DMS153 treated with DMSO at 0.1 percent for 48 hours (cell line): ENCODE data around the gene CFP.

Source experiments
- DNase-seq: peaks from one replicate; lab custom pipeline; 2025; ENCODE audit not compliant: unreplicated experiment; lab: John Stamatoyannopoulos, UW

CFP gene

DNA sequence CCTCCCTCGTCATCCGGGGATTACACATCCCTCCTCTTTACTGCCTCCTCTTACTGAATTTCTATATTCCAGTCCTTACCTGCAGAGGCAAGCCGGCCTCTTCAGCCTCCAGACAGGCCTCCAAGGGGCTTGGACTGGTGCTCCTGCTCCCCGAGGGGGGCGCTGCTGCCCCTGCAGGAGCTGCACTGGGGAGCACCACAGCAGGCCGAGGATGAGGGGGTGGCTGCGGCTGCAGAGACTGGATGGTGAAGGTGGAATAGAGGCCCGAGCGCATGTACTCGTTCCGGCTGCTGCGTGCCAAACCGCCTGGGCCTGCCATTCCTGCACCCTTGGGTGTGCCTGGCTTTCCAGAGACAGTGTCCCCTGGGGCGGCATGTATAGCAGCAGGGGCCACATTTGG, 9.1 kb upstream of the CFP start:
- no peak for DNase-seq

GRCh38 chrX:47637546-47638195, 7.9 kb upstream of the CFP start:
- no peak for DNase-seq

DNA sequence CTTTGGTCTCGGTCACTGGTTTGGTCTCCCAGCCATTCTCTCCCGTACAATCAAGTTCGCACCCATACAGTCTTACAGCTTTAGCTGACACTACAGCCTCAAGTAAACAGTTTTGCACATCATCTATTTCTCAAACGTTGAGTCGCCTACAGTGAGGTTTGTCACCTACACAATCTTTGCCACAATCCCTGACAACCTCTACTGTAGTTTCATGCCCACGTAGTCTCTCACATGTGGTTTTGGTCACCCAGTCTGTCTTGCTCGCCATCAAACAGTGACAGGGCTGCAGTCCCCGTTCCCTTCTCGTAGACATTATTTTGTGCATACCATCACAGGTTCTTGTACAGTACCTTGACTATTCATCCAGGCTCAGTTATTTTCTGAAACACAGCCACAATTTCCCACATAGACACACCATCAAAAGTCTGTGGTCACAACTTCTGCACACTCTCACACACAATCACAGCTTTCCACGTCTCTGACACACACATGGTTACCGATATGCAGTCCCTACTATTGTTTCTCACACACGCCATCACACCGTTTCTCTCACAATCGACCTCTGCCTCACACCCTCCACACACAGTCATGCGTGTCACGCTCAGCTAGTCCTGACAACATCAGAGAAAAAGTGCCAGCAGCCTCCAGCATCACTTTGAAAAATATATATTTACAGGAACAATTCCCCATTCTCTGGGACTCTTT, 5.3 kb upstream of the CFP start:
- no peak for DNase-seq

GRCh38 chrX:47633689-47634590, 4.2 kb upstream of the CFP start:
- no peak for DNase-seq

DNA sequence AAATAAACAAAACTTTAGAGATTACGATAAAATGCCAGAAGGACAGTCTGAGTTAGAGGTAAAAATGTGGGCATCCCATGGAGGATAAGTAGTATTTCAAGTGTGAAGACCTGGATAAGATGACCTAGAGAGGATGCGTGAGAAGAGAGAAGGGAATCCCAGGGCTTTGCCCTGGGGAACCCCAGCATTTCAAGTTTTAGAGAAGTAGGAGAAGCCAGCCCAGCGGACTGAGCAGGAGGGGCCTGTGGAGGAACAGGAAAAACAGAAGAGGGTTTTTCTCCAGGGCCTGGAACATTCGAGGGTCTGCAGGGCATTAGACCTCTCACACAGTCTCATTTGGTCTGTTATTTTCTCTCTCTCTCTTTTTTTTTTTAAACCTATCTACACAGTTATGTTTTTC, 2.9 kb upstream of the CFP start:
- DNase-seq: no peak

GRCh38 chrX:47631676-47632075, 1.9 kb upstream of the CFP start:
- DNase-seq: no peak

DNA sequence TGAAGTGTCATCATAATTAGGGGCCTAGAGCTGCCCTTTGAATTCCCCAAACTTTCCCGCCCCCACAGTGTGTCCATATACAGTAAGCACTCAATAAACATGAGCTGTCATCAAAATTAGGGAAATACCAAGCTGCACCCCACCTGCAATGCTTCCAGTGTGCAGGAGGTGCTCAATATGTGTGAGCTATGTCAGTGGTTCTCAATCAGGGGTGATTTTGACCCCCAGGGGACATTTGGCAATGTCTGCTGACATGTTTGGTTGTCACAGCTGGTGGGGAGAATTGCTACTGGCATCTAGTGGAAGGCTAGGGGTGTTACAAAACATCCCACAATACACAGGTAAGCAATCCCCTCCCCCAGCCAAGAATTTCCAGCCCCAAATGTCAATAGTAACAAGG, 748 bp downstream of the CFP start:
- no peak for DNase-seq

GRCh38 chrX:47625365-47625764, 4.4 kb downstream of the CFP start:
- DNase-seq: no peak

- peak; percentile 46 for DNase-seq
These were observed 6.1 kb downstream of the CFP start for GRCh38 chrX:47623540-47624027.

DNA sequence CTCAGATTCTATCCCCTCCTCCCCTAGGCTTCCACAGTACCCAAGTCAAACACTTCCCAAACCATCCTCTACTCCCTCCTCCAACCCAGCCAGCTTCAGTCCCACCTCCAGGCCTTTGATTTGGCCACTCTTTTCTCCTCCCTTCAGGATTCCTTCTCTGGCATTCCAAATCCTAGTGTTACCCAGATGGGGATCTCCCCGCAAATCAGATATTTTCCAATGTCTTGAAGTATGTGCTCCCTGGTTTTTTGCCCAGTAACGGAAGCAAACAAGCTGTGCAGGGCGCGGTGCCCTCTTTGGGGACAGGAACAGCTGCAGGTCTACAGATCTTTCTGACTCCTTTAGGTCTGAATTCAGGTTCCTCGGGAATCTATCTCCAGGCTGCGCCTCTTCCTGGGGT, 7.9 kb downstream of the CFP start:
- no peak for DNase-seq

- no peak for DNase-seq
These were observed 9.4 kb downstream of the CFP start for GRCh38 chrX:47620303-47620685.

DNA sequence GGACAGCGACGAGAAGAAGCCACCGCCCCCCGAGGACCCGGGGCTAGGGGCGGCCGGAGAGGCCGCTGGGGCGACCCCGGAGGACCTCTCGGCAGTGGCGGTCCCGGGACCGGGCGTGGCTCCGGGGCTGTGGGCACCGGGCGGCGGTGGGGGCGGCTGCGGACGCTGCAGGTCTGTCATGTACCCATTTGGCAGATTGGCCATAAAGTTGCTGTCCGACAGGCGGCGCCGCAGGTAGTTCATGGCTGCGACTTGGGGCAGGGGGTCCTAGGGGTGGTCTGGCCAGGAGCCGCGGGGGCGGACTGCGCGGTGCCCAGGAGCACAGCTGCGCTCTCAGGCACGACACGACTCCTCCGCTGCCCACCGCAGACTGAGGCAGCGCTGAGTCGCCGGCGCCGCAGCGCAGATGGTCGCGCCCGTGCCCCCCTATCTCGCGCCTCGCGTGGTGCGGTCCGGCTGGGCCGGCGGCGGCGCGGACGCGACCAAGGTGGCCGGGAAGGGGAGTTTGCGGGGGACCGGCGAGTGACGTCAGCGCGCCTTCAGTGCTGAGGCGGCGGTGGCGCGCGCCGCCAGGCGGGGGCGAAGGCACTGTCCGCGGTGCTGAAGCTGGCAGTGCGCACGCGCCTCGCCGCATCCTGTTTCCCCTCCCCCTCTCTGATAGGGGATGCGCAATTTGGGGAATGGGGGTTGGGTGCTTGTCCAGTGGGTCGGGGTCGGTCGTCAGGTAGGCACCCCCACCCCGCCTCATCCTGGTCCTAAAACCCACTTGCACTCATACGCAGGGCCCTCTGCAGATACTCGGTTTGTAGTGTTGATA, 10.0 kb downstream of the CFP start, which contains the start of gene SYN1:
TSS of gene SYN1 (minus strand) at position 372 of the 817 bp plus-strand sequence. CDS start at position 243, 129 bp downstream.
- DNase-seq: peak; percentile 61

DNA sequence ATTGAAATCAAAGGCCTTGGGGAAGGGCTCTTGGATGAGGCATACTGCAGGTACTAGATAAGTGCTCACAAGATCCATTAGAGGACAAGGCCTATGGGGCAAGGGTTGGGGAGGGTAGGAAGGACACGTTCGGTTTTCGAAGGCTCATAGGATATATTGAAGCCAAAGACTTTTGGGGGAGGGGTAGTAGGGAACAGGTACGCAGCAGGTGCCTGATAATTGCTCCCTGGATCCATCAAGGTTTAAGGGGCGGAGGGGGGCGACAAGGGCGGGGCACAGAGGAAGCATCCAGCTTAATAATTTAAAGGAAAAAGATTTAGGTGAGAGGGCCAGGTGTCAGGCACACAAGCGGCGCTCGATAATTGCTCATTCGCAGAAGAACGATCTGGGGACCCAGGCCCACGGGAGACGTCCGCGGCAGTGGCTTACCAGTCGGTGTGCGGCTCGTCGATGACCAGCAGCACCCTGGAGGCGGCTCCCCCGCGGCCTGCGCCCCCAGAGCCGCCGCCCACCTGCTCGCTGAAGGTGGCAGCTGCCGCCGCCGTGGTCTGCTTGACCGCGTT, 10.7 kb downstream of the CFP start:
- no peak for DNase-seq

- no peak for DNase-seq
These were observed 15.1 kb downstream of the CFP start for GRCh38 chrX:47614618-47615017.

GRCh38 chrX:47613082-47613481, 16.6 kb downstream of the CFP start:
- DNase-seq: no peak

DNA sequence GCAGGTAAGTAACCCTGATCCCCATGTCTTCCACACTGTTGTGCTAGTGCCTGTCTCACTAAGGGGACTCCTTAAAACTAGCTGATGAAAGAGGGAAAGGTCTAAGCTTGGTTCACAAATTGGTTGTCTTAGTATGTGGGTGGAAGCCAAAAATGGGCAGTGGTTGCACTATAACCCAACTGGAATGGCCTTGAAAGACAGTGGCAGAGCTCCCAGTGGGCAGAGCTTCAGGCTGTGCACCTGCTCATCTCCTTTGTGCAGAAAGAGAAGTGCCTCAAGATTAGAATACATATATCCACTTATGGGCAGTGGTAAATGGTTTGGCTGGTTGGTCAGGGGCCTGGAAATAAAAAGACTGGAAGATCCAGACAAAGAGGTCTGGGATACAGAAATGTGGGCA, 17.3 kb downstream of the CFP start:
- DNase-seq: no peak

DNA sequence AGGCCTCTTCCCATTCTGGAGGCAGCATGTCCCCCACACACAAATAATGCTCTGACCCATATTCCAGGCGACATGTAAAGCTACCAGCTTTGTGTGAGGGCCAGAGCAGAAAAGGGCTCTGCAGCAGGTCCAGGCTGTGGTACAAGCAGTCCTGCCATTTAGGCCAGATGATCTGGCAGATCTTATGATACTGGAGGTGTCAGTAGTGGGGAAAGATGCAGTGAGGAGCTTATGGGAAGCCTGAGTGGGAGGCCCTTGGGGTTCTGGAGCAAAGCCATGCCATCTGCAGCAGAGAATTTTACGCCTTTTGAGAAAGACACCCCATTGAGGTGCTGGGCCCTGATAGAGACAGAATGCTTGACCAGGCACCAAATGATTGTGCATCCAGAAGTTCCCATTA, 17.8 kb downstream of the CFP start:
- no peak for DNase-seq

DNA sequence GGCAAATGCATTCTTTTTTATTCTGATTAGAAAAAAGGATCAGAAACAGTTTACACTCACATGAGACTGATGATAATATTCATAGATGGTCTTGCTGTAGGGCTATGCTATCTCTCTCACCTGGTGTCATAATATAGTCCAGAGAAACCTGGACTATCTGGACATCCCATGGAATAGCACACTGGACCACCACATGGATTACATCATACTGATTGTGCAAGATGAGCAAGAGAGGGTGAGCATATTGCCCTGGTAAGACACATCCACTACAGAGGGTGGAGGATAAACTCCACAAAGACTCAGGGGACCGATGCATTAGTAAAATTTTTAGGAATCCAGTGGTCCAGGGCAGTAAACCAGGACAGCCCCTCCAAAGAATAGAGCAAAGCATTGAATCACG, 18.2 kb downstream of the CFP start:
- no peak for DNase-seq

GRCh38 chrX:47610511-47610910, 19.2 kb downstream of the CFP start:
- no peak for DNase-seq

GRCh38 chrX:47608130-47608810, 21.5 kb downstream of the CFP start:
- DNase-seq: no peak
